GM19240 (cell line): ENCODE data around the gene ZNF219.
A peak's percentile ranks its signal among the peaks of the same experiment; 100 is the strongest.

Experiments
- DNase-seq: peaks from one replicate; pipeline ENCODE4 v3.0.0; 2011; ENCODE audit warnings: low spot score; ENCODE audit not compliant: insufficient read length

Gene ZNF219

DNA sequence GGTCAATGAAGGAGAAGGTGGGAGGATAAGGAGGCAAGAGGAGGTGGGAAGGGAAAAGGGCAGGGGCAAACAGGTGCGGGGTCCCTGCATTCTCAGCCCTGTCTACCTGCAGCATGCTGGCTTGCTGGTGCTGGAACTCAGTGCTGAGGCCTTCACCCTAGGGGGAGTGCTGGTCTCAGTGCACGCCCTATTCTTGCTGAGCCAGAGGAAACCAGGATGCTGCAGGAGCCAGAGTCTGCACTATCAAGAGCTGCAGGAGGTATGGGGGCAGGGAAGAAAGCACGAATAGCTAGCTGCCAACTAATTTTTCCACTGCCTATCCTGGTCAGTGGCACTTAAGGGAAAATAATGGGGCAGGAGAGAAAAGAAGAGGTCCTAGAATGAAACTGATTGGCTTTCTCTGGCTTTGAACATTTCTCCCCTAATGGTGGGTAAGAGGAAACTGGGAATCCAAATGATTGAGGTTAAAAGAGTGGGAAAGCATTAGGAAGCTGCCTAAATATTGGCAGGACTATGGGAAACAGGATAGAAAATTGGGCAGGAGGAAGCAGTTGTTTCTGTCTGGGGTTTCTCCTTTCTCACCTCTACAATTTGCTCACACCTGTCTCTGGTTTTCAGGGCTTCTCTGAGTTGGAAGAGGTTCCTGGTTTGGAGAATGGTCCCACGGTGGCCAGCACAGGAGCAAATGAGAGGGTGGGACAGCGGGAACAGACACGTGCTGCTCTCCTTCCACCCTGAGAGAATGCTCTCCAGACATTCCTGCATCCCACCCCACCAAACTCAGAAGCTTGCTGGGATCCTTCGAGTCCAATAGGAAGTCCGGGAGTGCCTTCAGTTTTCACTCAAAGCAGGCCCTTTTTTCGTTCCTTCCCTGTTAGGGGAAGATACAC lies 4.3 kb upstream of the ZNF219 start:
- no peak for DNase-seq

DNA sequence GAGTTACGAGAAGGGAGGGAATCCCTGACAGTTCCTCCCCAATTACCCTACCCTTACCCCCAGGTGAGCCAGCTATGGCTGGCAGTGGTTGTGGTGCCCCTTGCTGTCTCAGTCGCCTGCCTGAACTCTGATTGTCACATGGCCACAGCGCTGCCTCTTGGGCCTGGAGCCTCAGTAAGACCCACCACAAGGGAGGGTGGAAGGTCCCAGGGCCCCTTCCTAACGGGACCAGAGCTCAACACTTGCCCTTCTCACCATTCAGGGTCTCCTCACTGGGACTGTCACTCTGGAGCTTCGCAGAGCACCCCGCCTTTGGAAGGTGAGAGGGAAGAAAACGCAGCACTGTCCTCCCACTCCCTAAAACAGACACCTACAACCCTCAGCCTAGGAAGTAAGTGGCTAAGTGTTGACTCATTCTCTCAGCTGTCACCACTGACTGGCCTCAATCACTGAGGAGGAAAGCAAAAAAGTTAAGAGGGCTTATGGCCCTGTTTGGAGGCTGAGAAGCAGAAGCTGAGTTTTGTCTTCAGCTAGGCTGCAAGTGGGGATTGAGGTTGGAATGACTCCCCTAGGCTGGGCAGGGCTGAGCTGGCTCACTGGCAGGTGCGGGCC lies 3.5 kb upstream of the ZNF219 start:
- no peak for DNase-seq

DNA sequence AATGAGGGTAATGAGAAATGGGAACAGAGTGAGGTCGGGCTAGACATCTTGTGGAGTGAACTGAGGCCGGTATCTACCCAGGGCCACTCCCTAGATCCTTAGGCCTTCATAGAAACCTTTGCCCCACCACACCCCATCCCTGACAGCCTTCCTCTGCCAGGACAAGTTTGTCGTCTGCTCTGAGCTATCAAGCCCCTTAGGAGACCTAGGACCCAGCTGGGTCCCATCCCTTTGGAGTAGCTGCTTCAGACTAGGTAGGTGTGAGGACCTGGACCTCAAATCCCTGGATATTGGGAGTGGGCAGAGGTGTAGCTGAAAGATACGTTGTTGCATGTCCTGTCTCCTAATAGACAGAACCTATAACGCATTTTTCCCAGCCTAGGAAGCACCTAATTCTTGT lies 2.5 kb upstream of the ZNF219 start, which contains the start of gene TMEM253:
Gene TMEM253, plus strand, starts transcription at position 136 of the 400 bp plus-strand sequence. CDS start 278 bp downstream, outside the sequence.
- no peak for DNase-seq

DNA sequence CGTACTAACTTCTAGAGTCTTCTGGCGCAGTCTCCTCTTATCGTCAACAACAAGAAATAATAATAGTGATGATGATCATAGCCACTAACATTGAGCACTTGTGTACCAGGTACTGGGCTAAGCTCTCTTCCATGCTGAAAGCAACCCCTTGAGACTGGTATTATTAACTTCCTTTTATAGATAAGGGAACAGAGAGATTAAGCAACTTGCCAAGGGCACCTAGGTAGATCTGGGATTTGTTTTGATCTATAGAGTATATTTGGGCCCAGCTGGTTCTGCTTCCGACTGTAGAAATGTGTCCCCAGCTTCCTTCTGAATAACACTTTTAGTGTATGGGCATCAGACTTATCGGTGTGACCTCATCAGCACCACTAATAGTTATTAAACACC lies 1.1 kb upstream of the ZNF219 start:
- no peak for DNase-seq

DNA sequence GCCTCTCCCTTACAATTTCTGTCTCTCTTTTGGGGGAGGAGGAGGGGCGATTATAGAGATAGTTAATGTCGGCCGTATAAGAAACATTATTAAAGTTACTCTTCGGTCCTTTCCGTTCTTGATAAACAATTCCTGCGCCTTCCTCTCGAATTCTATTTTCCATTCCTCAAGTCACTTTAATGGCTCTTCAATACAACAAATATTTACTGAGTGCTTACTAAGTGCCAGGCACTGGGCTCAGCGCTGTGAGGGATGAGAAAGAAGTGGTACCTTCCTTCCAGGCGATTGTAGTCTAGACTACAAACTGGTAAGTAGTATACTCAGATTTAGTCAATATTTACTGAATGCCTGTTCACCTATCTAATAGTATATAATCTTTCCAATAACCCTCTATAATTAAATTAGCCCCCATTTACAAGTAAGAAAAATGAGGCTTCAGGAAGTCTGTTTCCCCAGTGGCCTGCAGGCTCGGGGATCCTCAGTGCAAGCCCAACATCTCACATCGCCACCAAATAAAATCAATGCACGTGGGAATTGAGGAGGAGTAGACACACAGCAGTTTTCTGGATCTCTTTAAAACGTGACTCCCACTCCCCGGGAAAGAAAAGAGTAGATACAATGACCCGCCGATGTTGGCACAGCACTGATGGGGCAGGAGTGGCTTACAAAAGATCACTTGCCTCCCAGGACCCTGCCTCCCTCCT lies 589 bp upstream of the ZNF219 start:
- DNase-seq = no peak

DNA sequence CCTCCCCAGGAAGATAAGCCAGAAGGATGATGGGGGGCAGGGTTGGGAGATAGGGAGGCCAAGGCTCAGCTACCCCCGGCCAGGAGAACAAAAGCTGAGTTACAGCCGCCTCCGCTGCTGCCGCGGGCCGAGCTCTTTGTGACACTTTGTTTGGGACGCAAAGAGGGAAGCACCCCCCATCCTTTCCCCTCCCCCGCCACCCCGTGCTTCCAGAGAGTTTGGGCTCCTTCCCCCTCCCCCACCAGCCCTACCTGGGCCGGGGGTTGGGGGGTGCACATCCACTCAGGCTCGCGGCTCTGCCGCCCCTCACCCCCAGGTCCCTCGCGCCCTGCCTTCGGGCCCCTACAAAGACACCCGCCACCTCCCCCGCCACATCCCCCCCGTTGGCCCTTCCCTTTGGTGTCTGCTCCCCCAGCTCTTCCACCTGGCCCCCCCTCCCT lies 799 bp downstream of the ZNF219 start:
- no peak for DNase-seq

DNA sequence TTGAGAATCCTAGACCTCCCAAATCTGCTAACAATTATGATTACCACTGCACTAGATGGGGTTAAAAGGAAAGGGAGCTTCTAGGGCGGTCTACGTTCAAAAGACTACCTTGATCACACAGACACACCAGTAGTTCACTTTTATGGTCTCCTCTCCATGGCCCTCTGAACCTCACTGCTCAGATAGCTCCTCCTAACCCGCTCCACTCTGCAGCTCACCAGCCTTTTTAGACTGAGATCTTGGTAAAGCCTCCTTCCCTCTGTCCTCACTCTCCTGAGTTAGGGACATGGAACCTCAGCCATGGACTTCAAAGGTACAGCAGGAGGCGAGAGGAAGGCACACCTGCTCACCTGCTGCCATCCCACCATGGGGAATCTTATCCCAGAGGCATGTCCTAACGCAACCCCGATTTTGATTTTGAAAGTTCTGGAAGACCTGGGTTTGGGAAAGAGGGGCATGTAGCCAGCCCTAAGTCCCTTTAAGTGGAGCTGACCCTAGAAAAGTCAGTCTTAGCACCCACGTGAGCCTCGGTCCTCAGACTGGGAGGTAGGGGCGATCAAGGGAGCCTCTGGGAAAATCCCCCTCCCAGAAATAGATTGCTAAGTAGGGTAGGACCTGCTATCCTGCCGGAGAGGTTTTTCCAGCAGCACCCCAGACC lies 1.3 kb downstream of the ZNF219 start:
- no peak for DNase-seq

DNA sequence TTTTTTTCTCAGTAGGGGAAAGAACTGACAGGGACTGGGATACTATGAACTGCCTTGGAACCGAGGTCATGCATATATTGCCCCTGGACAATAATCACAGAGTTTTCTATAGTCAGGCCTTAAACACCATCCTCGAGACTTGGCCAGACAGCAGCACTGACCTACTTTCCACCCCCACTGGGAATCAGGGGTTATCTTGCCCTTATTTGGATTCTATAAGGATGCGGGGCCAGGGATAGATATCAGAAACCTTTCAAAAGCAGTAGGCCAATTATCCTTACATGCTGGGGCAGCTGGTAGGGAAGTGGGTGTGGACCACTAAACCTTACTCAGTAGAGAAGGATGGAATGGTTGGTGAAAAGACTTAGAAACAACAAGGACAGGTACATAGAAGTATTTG lies 2.0 kb downstream of the ZNF219 start:
- no peak for DNase-seq

DNA sequence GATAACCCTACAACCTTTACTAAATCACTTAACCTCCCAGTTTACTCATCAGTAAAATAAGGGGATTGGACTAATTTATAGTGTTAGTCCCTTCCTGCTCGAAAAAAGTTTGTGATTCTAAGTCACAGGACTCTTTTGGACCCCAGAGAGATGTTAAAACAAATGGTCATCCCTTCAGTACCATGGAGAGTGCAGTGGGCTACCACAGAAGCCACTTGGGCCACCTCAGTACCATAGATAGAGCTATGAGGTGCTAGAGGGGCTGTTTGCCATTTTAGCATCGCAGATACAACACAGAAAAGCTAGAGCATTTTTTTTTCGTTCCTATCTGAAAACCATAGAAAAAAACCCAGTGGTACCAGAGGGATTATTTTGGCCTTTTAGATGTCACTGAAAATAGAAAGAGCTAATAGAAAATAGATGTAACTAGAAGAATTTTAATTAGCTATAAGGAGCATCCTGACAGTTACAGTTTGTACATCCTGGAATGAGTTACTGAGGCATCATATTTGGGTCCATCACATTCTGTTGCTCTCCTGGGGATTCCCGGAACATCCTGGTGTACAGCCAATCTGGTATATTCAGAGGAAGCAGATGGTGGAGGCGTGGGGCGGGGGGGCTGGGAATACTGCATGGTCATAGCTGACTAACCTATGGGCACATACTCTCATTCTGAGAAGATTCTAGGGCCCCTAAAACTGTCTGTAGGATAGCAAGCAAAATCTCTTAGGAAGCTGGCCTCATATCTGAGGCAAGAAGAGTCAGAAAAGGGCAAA lies 2.8 kb downstream of the ZNF219 start:
- DNase-seq = no peak

DNA sequence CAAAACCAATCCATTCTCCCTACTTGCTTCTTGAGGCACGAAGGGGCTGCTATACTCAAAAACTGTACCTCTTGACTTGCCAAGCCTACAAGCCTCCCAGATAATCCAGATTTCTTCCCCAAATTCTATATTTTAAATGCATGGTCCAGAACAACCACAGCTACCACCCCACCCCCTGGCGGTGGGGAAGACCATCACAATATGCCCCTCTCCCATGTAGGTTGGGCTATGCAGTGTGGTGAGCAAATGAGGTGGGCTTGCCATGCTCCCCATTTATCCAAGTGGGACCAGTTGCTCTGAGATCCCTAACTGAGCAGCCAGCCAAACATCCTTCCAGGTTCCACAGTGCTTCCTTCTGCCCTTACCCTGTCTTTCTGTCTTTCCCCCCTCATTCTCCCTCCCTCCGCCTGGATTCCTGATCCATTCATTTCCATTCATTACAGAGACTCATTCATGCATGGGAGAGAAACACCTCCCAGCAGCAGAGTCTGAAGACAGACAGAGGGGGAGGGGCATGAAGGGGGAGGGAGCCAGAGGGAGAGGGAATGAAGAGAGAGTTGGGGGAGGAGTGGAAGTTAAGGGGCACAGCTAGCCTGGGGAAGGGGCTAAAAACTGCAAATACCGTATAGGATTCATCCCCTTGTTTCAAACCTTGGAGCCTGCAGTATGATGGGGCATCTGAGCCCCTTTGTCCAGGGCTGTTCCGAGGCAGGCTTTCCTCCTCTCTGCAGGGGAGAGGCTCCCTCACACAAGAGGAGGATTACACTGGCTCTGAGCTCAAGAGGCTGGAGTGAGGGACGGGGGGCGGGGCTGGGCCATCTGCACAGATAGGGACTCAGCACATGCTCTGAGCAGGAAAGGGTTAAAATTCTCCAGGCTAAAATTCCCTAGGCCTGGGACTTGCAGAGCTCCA lies 4.4 kb downstream of the ZNF219 start:
- no peak for DNase-seq

DNA sequence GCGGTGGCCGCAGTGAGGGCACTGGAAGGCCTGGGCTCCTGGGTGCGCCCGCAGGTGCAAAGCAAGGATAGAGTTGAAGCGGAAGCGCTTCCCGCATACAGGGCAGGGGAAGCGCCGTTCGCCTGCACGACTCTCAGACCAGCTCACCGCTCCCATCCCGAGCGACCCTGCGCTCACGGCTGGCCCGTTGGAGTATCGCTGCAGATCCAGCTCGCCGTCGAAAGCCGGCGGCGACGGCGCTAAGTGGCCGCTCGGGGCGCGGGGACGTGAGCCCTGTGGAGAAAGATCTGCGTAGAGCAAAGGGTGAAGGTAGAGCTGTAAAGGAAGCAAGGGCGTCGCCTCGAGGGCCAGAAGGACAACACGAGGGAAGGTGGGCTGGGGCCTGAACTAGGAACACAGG lies 5.4 kb downstream of the ZNF219 start:
- DNase-seq = no peak

DNA sequence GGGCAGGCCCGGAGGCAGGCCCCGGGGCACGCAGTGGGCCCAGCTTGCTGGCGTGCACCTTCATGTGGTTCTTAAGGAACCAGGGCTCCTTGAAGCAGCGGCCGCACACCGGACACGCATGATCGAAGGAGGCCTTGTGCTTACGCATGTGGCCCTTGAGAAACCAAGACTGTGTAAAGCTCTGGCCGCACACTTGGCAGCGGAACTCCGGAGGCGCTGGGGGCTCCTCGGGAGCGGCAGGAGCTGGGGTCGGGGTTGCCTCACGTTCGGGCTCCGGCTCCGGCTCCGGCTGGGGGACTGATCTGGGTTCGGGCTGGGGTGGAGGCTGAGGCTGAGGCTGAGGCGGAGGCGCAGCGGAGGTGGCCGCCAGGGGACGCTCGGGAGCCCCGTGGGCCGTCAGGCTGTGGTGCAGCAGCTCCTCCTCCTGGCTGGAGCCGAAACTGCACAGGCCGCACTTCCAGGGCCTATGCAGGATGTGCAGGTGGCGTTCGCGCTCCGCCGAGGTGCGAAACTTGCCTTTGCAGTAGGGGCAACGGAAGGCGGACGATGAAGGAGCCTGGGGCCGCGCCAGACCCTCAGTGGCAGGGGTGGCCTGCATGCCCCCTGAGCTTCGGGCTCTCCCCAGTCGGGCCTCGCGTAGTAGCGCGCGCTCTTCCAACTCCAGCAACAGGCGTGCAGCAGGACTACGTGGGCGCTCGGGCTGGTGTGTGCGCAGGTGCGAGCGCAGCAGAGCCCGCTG lies 6.0 kb downstream of the ZNF219 start:
- DNase-seq = peak; percentile 96

DNA sequence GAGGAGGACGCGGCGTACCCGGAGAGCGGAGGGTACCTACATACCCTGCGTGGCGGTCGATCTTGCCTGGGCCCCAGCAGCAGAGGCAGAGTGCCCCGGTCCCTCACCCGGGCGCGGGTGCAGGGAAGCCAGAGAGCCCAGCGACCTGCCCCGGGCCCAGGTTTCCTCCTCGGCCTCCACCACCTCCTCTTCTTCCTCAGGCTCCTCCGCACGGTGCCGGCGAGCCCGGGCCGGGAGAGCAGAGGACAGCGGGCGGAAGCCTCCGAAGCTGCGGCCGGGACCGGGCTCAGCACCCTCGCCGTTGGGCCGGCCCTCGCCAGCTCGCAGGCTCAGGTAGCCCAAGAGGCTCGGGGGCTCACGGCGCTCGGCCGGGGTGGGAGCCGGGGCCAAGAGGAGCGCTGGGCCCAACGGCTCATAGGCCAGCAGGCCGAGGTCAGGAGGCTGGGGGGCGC lies 6.6 kb downstream of the ZNF219 start:
- DNase-seq = no peak

DNA sequence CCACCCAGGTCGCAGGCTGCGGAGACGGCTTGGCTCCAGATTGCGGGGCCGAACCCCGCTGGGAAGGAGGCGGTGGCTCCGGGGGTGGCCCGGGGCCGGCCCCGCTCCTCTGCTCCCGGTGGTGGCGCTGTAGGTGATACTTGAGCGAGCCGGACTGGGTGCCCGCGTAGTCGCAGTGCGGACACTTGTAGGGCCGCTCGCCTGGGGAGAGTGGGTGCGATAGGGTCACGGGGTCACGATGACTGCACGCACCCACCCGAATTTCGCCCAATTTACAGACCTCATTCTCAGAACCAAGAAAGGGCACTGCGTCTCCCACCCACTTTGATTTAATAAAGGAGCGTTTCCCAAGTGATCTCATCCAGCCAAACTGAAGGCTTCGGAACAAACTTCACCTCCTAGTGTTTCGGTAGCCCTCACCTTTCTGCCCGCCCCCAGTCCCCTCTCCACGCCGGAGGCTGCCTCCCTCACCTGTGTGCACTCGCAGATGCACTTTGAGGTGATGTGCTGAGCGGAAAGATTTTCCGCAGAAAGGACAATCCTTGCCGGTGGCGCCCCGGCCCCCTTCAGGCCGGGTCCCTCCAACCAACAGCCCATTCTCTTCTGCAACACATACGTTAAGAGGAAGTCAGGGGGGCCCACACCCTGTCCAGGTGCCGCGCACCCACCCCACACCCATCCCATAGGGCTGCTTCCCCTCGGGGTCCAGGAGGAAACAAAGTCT lies 7.4 kb downstream of the ZNF219 start:
- no peak for DNase-seq

DNA sequence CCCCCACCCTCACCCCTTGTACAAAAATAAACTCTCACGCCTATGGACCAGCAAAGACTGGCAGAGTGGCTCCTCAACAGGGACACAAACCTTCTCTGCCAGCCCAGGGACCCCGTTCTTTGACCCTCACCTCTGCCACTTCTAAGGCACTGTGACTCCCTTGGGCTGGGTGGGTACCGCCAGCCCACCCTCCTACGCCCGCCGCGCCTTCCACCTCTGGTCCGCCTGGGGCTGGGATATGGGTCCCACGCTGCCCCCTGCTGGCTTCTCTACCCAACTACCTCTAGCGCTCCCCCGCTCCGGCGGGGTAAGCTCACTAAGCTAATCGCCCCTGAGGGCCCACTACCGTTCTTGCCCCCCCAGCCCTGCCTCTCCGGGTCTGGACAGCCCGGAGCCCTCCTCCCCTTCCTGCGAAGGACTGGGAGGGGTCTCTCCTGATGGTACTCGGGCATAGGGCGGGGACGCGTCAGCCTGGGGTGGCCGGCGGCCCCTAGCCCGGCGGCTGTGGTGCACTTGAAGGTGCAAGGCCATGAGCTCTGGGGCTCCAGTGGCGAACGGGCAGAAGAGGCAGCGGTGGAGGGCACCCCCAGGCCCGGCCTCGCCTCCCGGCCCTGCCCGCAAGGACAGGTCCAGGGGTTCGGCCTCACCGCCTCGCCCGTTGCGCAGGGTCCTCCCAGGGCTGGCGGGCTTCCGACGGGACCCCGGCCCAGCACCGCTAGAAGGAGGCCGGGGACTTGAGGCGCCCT lies 8.1 kb downstream of the ZNF219 start:
- no peak for DNase-seq

DNA sequence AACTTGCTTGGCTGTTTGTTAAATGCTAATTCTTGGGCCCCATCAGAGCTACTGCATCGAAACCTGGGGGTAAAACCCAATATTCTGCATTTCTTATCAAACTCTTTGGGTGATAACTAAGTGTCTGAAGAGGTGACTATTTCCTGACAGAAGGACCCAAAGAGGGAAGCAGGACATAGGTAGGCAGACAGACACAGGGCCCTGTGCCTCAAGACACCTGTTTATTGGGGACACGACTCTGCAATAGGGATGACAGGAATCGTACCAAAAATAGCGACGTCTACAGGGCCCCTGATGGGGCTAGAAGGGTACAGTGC lies 8.6 kb downstream of the ZNF219 start:
- no peak for DNase-seq

DNA sequence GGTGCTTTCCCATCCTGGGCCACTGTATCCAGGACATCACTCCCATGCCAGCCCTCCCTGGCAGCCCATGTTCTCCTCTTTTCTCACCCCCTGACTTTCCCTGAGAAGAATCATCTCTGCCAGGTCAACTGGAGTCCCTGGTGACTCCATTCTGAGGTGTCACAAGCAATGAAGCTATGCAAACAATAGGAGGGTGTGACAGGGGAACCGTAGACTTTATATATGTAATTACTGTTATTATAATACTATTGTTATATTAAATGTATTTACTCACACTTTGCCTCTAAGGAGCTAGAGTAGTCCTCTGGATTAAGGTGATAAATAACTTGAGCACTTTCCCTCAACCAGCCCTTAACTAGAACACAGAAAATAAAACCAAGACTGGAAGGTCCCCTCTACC lies 9.2 kb downstream of the ZNF219 start:
- DNase-seq = no peak

DNA sequence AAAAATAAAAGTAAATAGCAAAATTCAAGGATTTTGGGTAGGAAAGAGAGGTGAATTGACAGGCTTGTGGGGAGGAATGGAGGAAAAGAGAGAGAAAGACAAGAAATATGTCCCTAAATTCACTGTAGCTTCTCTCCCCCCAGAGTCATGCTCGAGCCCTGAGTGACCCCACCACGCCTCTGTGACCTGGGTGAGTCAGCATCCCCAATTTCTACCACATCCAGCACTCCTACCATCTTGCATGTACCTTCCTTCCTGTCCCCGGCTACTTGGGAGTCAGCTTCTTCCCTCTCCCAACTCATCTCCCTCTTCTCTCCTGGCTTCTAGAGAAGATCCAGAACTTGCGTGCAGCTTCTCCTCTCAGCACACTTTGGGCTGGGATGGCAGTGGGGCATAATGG lies 9.8 kb downstream of the ZNF219 start:
- no peak for DNase-seq
